ENCODE data around the gene BIRC5.
"Not testable (repeated sequence)": the region's sequence is repeated elsewhere in the genome, so short reads cannot be mapped to it uniquely, and the experiment has no call there.

BIRC5 gene

GRCh38 chr17:78241277-78242023 lies 27.4 kb downstream of the BIRC5 start:
- no peak for DNase-seq

DNA sequence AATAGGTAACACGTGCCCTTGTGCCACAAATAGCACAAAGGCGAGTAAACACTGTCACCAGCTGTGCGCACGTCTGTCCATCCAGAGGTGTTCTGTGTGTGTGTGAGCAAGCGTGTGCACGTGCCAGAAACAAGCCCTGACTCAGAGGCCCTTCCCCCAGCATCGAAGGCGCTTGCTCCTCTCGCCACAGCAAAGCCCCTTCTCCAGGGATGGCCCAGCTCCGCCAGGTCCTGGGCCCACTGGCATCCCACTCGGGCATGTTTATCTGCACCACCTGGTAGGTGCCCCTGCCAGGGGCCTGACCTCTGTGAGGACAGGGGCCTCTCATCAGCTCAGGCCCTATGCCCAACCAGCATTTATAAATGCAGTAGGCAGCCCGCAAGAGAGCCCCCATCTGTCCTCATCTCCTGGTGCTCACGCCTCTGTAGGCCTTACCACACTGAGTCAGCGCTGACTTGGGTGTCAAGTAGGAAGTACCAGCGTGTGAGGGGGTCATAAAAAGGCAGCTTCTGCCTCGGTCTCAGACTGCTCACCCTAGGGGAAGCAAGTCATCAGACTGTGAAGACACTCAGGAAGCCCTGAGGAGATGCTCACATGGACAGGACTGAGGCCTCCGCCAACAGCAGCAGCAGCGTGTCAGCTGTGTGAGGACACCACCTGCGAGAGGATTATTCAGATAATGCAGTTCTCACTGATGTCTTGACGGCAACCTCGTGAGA lies 28.1 kb downstream of the BIRC5 start:
- DNase-seq = no peak

GRCh38 chr17:78247304-78247703 lies 33.3 kb downstream of the BIRC5 start:
- DNase-seq = no peak

DNA sequence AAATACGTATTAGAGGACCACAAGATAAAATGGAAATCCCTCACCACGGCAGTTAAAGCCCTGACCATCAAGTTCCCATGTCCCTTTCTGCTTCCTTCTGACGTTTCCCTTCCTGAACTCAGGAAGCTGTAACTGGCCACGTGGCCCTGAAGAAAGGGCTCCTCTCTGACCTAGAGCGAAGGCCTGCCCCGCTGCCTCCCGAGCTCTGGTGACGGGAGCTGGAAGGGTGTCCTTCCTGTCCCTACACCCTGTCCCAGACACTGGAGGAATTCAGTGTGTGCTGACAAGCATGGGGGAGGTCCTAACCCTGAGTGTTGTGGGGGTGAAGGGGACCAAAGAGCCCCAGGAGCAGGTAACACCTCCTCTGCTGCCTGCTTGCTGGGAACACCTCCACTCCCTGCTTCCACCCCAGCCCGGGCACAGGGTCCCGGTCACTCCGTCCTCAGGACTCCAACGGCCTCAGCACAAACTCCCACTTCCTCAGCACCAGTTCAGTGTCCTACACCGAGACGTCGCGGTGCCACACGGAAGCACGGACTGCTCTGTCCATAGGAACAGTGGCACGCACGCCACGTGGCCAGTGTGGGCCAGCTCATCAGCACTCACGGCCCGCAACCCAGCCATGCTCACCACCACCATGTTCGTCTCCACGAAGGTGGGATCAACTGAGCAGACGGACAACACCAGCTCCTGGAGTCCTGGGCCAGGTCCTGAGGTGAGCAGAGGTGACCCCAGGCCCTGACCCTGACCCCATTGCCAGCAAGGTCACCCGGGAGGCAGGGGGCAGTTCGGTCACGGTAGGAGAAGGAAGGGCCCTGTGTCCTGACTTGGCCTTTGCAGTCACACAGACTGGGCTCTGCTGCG lies 34.2 kb downstream of the BIRC5 start:
- DNase-seq = no peak

DNA sequence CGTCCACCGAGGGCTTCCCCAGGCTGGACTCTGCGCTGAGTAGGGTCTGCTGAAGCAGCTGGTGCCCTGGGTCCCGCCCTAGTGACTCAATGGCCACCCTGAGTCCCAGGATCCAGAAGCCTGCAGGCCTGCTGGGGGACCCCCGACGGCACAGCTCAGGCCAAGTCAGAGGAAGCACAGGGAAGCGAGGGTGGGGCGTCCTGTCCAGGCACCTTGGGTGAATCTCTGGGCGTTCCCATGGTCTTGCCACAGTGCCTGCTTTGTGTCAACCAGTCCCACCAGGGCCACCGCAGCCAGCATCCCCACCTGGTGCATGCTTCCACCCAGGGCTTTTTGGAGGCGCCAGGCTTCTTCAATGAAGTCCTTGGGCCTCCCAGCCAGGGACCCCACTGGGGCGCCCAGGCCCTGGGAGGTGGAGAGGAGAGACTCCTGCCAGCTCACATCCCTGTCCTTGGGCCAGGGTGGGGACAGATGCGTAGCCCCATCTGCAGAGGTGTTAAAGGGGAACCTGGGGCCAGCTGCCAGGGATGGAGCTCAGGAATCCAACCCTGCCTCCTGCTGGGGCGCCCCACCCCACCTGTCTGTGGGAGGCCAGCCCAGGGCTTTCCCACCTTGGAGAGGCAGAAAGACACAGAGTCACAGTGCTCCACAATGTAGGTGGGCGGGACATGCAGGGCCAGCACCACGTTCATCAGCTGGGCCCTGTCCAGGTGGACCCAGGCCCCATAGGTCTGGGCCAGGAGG lies 35.2 kb downstream of the BIRC5 start:
- no peak for DNase-seq

DNA sequence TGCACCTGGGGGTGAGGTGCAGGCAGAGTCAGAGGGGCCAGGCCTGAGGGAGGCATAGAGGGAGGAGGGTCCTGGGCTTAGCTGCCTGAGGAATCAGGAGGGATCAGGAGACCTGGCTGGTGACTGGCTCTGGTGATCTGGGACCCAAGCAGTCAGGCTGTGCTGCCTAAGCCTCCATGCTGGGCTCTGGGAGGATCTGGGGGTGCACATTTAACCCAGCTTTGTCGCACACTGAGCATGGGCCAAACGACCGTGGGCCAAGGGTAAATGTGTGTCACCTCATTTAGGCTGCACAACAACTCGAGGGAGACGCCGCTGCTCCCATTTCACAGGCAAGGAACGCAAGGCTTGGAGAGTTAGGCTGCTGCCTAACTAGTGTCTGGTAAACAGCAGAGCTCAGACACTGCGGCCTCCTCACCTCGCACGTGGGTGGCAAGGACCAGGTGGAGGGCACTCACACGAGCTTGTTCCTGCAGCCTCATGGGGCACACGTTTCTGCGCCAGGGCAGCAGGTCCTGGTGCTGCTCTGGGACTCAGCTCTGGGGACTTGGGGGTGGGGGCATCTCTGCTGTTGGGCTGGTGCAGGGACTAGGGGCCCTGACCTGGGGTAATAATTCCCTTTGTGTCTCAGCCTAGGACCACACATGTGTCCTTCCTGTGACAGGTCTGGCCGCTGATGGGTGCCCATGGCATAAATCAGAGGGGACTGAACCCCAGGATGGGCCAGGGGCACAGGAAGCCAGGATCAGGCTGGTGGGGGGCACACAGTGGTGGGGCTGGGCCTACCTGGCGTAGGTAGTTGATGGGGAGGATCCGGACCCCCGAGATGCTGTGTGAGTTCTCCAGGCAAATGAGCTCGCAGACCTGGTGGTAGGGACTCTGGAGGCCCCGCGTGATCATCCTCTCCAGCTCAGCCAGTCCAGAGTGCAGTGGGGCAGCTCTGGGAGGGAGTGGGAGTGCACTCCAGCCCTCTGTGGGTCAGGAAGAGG lies 36.1 kb downstream of the BIRC5 start:
- DNase-seq = no peak

GRCh38 chr17:78250891-78251772 lies 37.1 kb downstream of the BIRC5 start:
- DNase-seq = peak; percentile 75

DNA sequence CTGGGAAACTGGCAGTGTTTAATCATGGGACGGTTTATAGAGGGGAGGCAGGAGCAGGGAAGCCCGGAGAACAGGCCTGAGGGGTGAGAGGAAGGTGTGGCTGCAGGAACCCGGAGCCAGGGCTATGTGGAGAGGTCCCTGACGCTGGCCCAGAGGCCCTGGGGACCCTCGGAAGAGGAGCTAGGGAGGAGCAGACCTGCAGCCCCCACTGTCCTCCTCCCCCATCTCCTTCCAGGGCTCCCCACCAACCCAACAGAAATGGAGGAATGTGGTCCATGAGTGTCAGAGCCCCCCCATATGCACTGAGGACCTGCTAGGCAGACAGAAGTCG lies 37.7 kb downstream of the BIRC5 start:
- DNase-seq = no peak

- no peak for DNase-seq
These were observed 38.1 kb downstream of the BIRC5 start for GRCh38 chr17:78252111-78252634.

DNA sequence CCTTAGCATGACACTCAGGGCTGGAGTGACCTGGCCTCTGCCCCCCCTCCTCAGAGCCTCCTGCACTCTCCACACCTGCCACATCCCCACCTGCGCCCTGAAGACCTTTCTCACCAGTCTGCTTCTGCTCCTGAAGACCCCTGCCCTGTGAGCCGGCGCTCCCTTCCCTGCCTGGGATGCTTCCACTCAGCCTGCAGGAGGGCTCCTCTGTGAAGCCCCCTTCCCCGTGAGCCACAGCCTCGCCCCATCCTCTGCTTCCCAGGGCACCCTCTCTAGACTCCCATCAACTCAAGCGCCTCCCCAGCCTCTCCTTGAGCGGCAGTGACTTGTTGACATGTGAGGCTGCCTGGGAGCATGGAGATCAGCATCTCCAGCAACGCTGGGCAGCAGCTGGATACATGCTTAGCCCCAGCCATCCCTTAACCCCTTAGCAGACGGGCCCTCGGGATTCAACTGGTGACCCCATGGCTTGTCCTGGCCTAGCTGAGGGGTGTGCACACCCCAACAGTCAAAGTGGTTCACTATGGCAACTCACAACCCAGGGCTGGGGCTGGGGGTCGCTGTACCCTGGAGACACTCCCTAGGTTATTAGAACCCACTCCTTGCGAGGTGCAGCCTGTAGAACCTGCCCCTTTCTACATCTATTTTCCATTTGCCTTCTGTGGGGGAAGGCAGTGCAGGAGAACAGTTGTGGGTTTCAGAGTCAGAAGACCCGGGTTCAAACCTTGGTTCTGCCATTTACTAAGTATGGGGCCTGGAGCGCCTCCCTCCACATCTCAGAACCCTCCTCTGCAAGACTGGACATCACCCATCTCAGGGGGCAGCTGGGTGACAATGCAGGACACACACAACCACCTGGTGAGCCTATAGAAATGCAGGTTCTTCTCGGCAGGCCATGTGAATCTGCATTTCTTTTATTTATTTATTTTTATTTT lies 38.9 kb downstream of the BIRC5 start:
- no peak for DNase-seq

DNA sequence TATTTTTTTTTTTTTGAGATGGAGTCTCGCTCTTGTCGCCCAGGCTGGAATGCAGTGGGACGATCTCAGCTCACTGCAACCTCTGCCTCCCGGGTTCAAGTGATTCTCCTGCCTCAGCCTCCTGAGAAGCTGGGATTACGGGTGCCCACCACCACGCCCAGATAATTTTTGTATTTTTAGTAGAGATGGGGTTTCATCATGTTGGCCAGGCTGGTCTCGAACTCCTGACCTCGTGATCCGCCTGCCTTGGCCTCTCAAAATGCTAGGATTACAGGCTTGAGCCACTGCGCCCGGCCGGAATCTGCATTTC lies 39.5 kb downstream of the BIRC5 start:
- not testable (repeated sequence) for DNase-seq

DNA sequence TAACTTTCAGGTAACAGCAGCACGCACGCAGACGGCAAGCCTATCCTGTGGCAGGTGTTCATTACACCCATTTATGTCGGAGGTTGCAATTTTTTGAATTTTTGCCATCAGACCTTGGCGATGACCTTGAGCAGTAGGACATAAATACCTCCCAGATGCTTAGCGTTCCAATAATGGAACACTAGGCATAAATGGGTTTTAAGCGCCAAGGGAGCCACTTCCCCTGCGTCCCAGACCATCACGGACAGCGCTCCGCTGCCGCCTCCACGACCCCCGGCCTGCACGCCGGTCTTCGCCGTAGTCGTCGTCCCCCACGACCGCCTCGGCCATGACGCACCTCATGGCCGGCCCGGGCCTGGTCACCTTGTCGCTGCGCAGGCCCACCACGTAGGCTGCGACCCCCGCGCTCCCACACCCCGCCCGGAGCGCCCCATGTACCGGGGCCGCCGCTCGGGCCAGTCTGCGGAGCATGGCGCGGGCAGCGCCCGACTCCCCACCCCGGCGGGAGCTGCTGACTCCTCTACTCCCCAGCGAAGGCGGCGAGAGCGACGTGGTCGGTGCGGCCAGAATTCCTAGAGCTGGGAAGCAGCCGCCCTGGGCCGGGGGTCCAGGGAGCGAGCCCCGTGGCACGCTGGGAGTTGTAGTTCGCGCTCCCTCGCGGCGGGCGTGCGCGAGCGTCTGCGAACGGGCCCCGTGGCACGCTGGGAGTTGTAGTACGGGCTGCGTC lies 40.1 kb downstream of the BIRC5 start:
- DNase-seq = peak; percentile 78

DNA sequence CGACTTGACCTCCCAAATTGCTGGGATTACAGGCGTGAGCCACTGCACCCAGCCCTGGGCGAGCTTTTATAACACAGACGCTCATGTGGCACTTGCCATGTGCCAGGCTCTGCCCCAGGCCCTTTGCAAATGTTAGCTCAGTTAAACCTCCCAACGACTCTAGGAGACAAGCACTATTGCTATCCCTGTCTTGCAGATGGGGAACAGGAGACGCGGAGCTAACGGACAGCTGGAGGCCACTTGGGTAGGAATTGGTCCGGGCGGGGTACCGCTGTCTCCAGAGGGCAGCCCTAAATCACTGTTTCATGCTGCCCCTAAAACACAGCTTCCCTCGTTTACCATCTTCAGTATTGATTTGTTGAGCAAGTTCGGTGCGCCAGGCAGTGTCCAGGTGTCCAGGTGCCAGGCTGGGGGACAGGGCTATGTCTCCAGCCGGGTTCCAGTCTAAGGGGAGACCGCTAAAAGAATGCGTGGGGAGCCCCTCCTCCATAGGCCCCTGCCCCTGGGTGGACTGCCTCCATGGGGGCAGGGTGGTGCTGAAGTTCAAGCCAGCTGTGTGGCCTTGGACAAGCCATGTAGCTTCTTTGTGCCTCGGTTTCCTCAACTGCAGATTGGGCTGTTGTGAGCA lies 41.1 kb downstream of the BIRC5 start:
- no peak for DNase-seq

DNA sequence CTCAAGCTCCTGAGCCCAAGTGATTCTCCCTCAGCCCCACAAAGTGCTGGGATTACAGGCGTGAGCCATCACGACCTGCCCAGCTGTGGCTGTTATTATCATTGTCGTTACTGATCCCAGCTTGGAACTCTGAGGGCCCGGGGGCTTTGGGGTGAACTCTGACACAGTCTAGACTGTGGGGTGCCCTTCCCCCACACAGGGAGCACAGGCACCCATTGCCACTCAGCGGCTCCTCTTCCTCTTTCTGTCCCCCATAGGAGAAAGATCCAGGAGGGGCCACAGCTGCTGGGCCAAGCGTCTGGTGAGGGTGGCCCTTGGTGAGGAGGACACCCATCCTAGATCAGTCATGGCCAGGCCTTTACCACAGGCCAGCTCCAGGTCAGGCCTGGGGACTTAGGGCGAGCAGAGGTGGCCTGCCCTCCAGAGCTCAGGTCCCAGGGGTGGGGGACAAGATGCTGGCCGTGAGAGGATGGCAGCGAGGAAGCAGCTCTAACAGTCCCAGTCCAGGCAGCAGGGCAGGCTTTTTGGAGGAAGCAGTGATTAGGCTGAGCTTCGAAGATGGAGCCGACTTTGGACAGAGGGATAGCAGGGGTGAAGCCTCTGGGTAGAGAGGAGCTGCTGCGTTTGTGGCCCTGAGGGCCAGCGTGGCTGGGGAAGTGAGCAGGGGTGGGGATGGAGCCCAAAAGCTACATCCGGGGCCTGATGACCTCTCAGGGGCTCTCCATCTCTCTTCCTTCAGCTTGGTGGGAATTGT lies 42.1 kb downstream of the BIRC5 start:
- no peak for DNase-seq

DNA sequence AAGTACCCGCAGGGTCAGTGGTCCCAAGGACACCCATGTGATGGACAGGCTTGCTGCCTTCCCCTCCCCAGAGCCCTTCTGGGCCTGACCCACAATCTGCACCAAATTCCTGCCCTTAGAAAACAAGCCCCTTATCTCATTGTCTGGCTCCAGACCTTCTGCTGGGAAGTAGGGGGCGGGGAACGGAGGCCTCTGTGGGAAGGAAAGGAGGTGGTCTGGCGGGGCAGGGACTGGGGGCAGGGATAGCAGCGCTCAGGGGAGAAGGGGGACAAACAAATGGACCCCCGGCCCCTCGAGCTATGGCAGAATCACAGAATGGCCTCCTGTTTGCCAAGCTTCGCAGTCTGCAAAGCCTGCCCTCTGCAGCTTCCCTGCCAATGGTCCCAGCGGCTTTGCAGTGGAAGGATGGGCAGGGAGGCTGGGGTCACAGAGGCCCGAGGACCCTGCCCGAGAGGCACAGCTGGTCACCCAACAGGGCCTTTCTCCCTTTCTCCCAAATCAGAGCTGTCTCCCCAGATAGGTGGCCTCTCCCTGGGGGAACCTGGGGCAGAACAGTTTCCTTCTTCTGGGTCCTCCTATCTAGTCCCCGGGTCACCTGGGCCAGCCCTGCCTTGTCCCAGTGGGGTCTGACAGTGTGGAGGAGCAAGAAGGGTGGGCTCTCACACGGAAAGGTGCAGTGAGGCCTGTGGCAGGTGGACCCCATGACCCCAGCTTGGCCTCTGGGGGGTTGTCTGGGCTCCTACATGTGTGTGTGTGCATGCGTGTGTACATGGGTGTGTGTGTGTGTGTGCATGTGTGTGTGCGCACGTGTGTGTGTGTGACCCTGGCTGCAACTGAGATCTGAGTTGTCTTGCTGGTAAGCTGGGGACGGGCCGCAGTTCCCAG lies 42.9 kb downstream of the BIRC5 start:
- DNase-seq = no peak

DNA sequence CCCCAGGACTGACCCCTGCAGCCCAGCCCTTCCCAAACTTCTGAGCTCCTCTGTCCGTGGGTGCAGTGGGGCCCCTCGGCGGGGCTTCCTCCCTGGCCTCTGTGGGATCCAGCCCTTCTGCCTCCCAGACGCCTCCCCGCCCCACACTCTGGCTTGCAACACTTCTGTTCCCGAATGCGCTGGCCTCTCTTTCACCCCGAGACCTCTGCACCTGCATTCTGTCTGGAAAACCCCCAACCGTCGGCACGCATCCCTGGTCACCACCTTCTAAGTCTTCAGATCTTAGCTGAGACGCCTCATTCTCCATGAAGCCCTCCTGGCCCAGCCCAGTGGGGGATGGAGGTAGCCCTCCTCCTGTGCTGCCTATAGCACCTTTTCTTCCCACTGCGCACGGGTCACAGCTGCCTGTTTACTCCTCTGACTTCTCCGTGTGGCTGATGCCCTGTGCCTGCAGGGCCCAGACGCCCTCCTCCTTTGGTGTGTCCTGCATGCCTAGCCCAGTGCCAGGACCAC lies 43.8 kb downstream of the BIRC5 start:
- peak; percentile 62 for DNase-seq
